Subcutaneous abdominal adipose tissue (tissue), 5 donors: ENCODE data around the gene KRT71.
"Not testable (repeated sequence)": the region's sequence is repeated elsewhere in the genome, so short reads cannot be mapped to it uniquely, and the experiment has no call there.

Experiments
- H3K27ac ChIP-seq: one replicate; pipeline ENCODE4 v1.7.0; 2013; ENCODE audit warnings: low read depth, mild to moderate bottlenecking, inconsistent platforms, low read length, moderate library complexity
- H3K27me3 ChIP-seq, 5 donors: one replicate each; pipeline ENCODE4 v1.7.0; 2013; ENCODE audit warnings: low read length in 5 of 5, inconsistent platforms in 1 of 5; ENCODE audit not compliant: control insufficient read depth in 5 of 5, insufficient read depth in 4 of 5
- H3K36me3 ChIP-seq, 5 donors: one replicate each; pipeline ENCODE4 v1.7.0; 2013; ENCODE audit warnings: low read length in 5 of 5; ENCODE audit not compliant: control insufficient read depth in 5 of 5, insufficient read depth in 5 of 5
- H3K4me1 ChIP-seq, 5 donors: one replicate each; pipeline ENCODE4 v1.7.0; 2013; ENCODE audit warnings: low read length in 5 of 5, mild to moderate bottlenecking in 3 of 5, moderate library complexity in 1 of 5; ENCODE audit not compliant: control insufficient read depth in 5 of 5, insufficient read depth in 5 of 5
- H3K4me3 ChIP-seq, 5 donors: one replicate each; pipeline ENCODE4 v1.7.0; 2013; ENCODE audit warnings: low read length in 5 of 5, low read depth in 1 of 5
- H3K9ac ChIP-seq, 5 donors: one replicate each; pipeline ENCODE4 v1.7.0; 2013; ENCODE audit warnings: low read length in 5 of 5, mild to moderate bottlenecking in 4 of 5, moderate library complexity in 3 of 5
- H3K9me3 ChIP-seq, 5 donors: one replicate each; pipeline ENCODE4 v1.7.0; 2013; ENCODE audit warnings: low read length in 5 of 5; ENCODE audit not compliant: control insufficient read depth in 5 of 5
- donor health status: healthy.
- donor health status: healthy.
- donor health status: healthy.
- donor health status: healthy.
- donor health status: healthy.

Gene KRT71

GRCh38 chr12:52552681-52553195 is at the start of gene KRT71:
KRT71 (minus strand) TSS chr12:52553145; CDS start chr12:52553077, 68 bp downstream.
- Histone ChIP-seq H3K4me1 (peaks cover 3 to 18% (median 9%) of the 10 kb centered on the region in 5 donors), H3K9me3 (no peaks in the 10 kb centered on the region), H3K9ac (no peak within 1 kb of the TSS), H3K27me3 (no peaks in the 10 kb centered on the region), H3K27ac (no peak within 1 kb of the TSS), H3K36me3 (no peaks in the 10 kb centered on the region), H3K4me3 (no peak within 1 kb of the TSS)

DNA sequence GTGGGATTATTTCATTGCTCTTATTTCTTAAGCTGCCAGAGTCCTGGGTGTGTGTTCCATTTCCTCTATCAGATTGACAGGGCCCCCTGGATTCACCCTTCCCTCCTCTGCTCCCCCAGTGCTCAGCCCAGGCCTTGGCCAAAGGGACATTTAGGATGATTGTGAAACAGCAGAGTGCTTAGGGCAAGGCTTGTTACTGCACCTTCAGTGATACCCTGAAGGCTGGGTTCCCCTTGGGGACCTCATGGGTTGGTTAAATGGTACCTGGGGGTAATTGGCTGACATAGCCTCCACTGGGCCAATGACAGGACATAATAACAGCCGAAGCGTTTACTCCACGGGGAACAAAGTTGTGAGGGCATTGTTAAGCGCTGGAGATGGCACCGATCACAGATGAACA is 49.6 kb upstream of the KRT71 start:
- Histone ChIP-seq H3K9me3 (no peaks in the 10 kb centered on the region), H3K27ac (no peak overlapping the region), H3K27me3 (peaks cover 16 to 42% (median 29%) of the 10 kb centered on the region in 5 donors), H3K4me1 (no peaks in the 10 kb centered on the region), H3K36me3 (no peaks in the 10 kb centered on the region), H3K4me3 (no peak overlapping the region), H3K9ac (no peak overlapping the region)

- Histone ChIP-seq H3K9me3 (no peaks in the 10 kb centered on the region), H3K27ac (no peak overlapping the region), H3K27me3 (peaks cover 16 to 42% (median 27%) of the 10 kb centered on the region in 5 donors), H3K9ac (no peak overlapping the region), H3K4me1 (no peaks in the 10 kb centered on the region), H3K36me3 (no peaks in the 10 kb centered on the region), H3K4me3 (no peak overlapping the region)
These were observed 48.7 kb upstream of the KRT71 start for GRCh38 chr12:52601671-52602070.

GRCh38 chr12:52600941-52601481 is 48.1 kb upstream of the KRT71 start, which contains the start of gene KRT72:
KRT72 (minus strand) TSS chr12:52601463; CDS start chr12:52601452, 11 bp downstream.
- Histone ChIP-seq H3K4me3 (no peak within 1 kb of the TSS), H3K9me3 (no peaks in the 10 kb centered on the region), H3K27me3 (peaks cover 16 to 42% (median 27%) of the 10 kb centered on the region in 5 donors), H3K27ac (no peak within 1 kb of the TSS), H3K4me1 (no peaks in the 10 kb centered on the region), H3K9ac (no peak within 1 kb of the TSS), H3K36me3 (no peaks in the 10 kb centered on the region)

- H3K27me3 ChIP-seq = peaks cover 16 to 42% (median 27%) of the 10 kb centered on the region in 5 donors
These were observed 47.5 kb upstream of the KRT71 start for GRCh38 chr12:52600475-52600874.

GRCh38 chr12:52600071-52600470 is 47.1 kb upstream of the KRT71 start:
- Histone ChIP-seq H3K36me3 (no peaks in the 10 kb centered on the region), H3K27ac (no peak overlapping the region), H3K4me3 (no peak overlapping the region), H3K9ac (no peak overlapping the region), H3K27me3 (peaks cover 16 to 41% (median 27%) of the 10 kb centered on the region in 5 donors), H3K9me3 (no peaks in the 10 kb centered on the region), H3K4me1 (no peaks in the 10 kb centered on the region)

More at GRCh38 chr12:52600475-52600874, 47.5 kb upstream of the KRT71 start:
- Histone ChIP-seq H3K9ac (no peak overlapping the region), H3K4me1 (no peaks in the 10 kb centered on the region), H3K9me3 (no peaks in the 10 kb centered on the region), H3K27ac (no peak overlapping the region), H3K36me3 (no peaks in the 10 kb centered on the region), H3K4me3 (no peak overlapping the region)

GRCh38 chr12:52598966-52599365 is 46.0 kb upstream of the KRT71 start:
- H3K9ac ChIP-seq = no peak overlapping the region
- no peaks in the 10 kb centered on the region for H3K4me1 ChIP-seq
- no peak overlapping the region for H3K27ac ChIP-seq
- peaks cover 16 to 35% (median 27%) of the 10 kb centered on the region in 5 donors for H3K27me3 ChIP-seq
- H3K4me3 ChIP-seq = no peak overlapping the region
- no peaks in the 10 kb centered on the region for H3K9me3 ChIP-seq
- H3K36me3 ChIP-seq = no peaks in the 10 kb centered on the region

GRCh38 chr12:52594237-52594636 is 41.3 kb upstream of the KRT71 start:
- H3K4me1 ChIP-seq, H3K4me3 ChIP-seq, H3K27ac ChIP-seq, H3K9me3 ChIP-seq, H3K36me3 ChIP-seq, H3K9ac ChIP-seq, H3K27me3 ChIP-seq: not testable (repeated sequence)

- no peaks in the 10 kb centered on the region for H3K9me3 ChIP-seq
- no peak overlapping the region for H3K27ac ChIP-seq
- no peaks in the 10 kb centered on the region for H3K36me3 ChIP-seq
- H3K4me3 ChIP-seq = no peak overlapping the region
- H3K9ac ChIP-seq = no peak overlapping the region
- peaks cover 0 to 9% (median 0%) of the 10 kb centered on the region in 5 donors for H3K27me3 ChIP-seq
- H3K4me1 ChIP-seq = no peaks in the 10 kb centered on the region
These were observed 38.6 kb upstream of the KRT71 start for GRCh38 chr12:52591521-52591920.

- Histone ChIP-seq H3K4me1 (no peaks in the 10 kb centered on the region), H3K9me3 (no peaks in the 10 kb centered on the region), H3K27me3 (peaks cover 0 to 9% (median 0%) of the 10 kb centered on the region in 5 donors), H3K36me3 (no peaks in the 10 kb centered on the region), H3K4me3 (no peak overlapping the region), H3K27ac (no peak overlapping the region), H3K9ac (no peak overlapping the region)
These were observed 37.1 kb upstream of the KRT71 start for GRCh38 chr12:52590021-52590420.
